ENCODE results near the gene PPM1E.

DNA sequence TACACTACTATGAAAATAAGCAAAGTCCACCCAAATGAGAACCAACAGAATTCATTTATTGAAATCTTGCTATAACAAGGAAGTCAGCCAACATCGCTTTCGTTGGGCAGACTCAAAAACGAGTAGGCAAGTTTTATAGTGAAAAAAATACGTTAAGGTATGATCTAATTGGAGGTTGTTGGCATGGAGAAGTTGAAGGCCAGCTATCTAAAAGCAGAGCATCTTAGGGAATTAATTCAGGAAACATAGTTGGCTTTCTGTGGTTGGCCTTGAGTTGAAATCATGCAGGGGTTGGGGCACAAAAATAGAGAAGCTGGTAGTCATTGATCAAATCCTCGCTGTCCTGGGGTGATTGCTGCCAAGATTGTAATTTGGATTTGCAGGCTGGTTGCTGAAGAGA is 118.3 kb downstream of the PPM1E start:
- TF ChIP-seq, protein P1, sequence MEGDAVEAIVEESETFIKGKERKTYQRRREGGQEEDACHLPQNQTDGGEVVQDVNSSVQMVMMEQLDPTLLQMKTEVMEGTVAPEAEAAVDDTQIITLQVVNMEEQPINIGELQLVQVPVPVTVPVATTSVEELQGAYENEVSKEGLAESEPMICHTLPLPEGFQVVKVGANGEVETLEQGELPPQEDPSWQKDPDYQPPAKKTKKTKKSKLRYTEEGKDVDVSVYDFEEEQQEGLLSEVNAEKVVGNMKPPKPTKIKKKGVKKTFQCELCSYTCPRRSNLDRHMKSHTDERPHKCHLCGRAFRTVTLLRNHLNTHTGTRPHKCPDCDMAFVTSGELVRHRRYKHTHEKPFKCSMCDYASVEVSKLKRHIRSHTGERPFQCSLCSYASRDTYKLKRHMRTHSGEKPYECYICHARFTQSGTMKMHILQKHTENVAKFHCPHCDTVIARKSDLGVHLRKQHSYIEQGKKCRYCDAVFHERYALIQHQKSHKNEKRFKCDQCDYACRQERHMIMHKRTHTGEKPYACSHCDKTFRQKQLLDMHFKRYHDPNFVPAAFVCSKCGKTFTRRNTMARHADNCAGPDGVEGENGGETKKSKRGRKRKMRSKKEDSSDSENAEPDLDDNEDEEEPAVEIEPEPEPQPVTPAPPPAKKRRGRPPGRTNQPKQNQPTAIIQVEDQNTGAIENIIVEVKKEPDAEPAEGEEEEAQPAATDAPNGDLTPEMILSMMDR (IDR thresholded peaks at IDR 0.05; ENCODE audit: low read depth, low read length, poor library complexity, severe bottlenecking), result no peak
- TF ChIP-seq EZH2phosphoT487 (IDR thresholded peaks at IDR 0.05; ENCODE audit: borderline replicate concordance, low read length), result no peak

Measured in DOHH2 (cell line).